Upper lobe of left lung (tissue), 4 donors: ENCODE measurements around the gene ANKRD13D.

Experiments used
- EP300 ChIP-seq, 4 donors: sonication (generic); formaldehyde crosslinking; IDR thresholded peaks; one replicate each; pipeline ENCODE4 v1.5.1; 2017; ENCODE audit warnings: antibody characterized with exemption in 4 of 4, control low read depth in 2 of 4
- POLR2A ChIP-seq, 4 donors: fragments of 450-650 bp; IDR thresholded peaks; one replicate each; pipeline ENCODE4 v1.5.1; 2016 to 2017; ENCODE audit warnings: antibody characterized with exemption in 4 of 4, mild to moderate bottlenecking in 2 of 4
- TF ChIP-seq, protein P1 (sequence below), 6 experiments: fragments of 450-650 bp in 4 of 6; fragments of 200-600 bp in 2 of 6; sonication (generic) in 2 of 6; IDR thresholded peaks; one replicate each; pipeline ENCODE4 v1.5.1; 2016 to 2019; ENCODE audit warnings: antibody characterized with exemption in 6 of 6

DNA sequence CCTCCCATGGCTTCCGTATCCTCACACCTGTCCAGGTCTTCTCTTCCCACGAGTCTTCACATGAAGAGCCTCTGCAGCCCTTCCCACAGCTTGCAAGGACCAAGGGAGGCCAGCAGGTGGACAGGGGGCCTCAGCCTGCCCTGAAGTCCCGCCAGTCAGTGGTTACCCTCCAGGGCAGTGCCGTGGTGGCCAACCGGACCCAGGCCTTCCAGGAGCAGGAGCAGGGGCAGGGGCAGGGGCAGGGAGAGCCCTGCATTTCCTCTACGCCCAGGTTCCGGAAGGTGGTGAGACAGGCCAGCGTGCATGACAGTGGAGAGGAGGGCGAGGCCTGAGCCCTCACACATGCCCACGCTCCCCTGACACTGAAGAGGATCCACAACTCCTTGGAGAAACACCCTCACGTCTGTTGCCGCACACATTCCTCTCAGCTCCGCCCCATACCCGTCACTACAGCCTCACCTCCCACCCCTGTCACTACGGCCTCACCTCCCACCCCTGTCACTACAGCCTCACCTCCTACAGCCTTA, 22.5 kb downstream of the ANKRD13D start:
- TF ChIP-seq POLR2A (IDR thresholded peaks at IDR 0.05) (no peak), EP300 (IDR thresholded peaks at IDR 0.05) (no peak)
- TF ChIP-seq, protein P1, sequence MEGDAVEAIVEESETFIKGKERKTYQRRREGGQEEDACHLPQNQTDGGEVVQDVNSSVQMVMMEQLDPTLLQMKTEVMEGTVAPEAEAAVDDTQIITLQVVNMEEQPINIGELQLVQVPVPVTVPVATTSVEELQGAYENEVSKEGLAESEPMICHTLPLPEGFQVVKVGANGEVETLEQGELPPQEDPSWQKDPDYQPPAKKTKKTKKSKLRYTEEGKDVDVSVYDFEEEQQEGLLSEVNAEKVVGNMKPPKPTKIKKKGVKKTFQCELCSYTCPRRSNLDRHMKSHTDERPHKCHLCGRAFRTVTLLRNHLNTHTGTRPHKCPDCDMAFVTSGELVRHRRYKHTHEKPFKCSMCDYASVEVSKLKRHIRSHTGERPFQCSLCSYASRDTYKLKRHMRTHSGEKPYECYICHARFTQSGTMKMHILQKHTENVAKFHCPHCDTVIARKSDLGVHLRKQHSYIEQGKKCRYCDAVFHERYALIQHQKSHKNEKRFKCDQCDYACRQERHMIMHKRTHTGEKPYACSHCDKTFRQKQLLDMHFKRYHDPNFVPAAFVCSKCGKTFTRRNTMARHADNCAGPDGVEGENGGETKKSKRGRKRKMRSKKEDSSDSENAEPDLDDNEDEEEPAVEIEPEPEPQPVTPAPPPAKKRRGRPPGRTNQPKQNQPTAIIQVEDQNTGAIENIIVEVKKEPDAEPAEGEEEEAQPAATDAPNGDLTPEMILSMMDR (IDR thresholded peaks at IDR 0.05) = no peak
